Activated naive CD4-positive, alpha-beta T cell treated with anti-CD3 and anti-CD28 coated beads for 36 hours (primary cell): ENCODE data around the gene PPP1R13B. TPM values are rescaled to one million over a fixed set of nuclear protein-coding genes. Genes with fewer than 3 reads are reported as not detected.
"Not testable (repeated sequence)": the region's sequence is repeated elsewhere in the genome, so short reads cannot be mapped to it uniquely, and the experiment has no call there.

Experiments
- CTCF ChIA-PET: fragments of 350-600 bp; sonication (Branson Sonifier 250); formaldehyde crosslinking; loops from one replicate; lab custom pipeline; 2021; ENCODE audit warnings: antibody characterized with exemption; lab: Charles Lee
- DNase-seq: peaks from one replicate; pipeline ENCODE4 v3.0.0-alpha.2; 2020
- H3K27ac Mint-ChIP-seq: one replicate; pipeline ENCODE4 v1.8.0; 2021; ENCODE audit warnings: mild to moderate bottlenecking, mixed read lengths
- H3K27me3 Mint-ChIP-seq: one replicate; pipeline ENCODE4 v1.8.0; 2021; ENCODE audit warnings: low read depth, mixed read lengths
- H3K36me3 Mint-ChIP-seq: one replicate; pipeline ENCODE4 v1.8.0; 2021; ENCODE audit warnings: low read depth, mixed read lengths
- H3K4me1 Mint-ChIP-seq: one replicate; pipeline ENCODE4 v1.8.0; 2021; ENCODE audit warnings: low read depth, mixed read lengths
- H3K4me3 Mint-ChIP-seq: one replicate; pipeline ENCODE4 v1.8.0; 2021; ENCODE audit warnings: mild to moderate bottlenecking, moderate library complexity, mixed read lengths
- H3K9me3 Mint-ChIP-seq: one replicate; pipeline ENCODE4 v1.8.0; 2021; ENCODE audit warnings: mixed read lengths
- intact Hi-C: fragments of 100-400 bp; cut with micrococcal nuclease; formaldehyde crosslinking; loops from one replicate; pipeline ENCODE4 v1.15.1; 2023
- total RNA-seq, 2 experiments: library from RNA; stranded (reverse); gene quantifications; one replicate each; pipeline ENCODE4 v1.2.3, GENCODE V29; 2021

Gene PPP1R13B
- total RNA-seq, 2 experiments from 2014 or later: 8.0 to 8.6 TPM

DNA sequence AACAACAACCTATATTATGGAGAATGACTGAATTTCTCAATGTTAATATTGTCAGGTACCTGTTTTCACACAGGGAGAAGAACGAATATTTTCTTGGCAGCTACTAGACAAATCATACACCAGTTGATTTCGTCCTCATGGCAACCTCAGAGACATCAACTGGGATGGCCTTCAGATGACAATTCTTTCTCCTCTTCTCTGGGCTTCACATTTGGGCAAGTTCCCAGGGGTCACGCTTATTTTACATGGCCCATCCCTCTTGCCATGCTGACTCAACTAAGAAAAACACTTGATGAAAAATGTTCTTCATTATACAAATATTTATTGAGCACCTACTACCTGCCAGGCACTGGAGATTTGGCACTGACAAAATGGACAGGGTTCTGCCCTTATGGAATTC, 29.0 kb downstream of the PPP1R13B start:
- H3K4me3 Mint-ChIP-seq: no peak overlapping the region

DNA sequence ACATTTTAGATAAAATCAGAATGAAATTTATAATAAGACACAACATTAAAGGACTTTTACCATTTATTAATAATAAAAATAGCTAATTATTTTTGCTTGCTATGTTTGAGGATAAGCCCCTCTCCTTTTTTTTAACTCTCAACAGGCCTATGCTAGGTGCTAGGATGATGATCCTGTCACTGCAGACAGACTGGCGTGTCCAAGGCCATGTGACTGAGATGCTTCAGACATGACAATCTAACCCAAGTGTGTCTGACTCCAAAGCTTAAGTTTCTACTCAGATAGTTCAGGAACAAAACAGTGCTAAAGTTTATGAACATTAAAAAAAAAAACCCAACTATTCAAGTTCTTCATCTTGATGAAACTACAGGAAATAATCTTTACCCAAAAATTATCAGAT, 29.8 kb downstream of the PPP1R13B start:
- Mint-ChIP-seq H3K36me3 (no peaks in the 10 kb centered on the region), H3K27me3 (no peaks in the 10 kb centered on the region), H3K4me1 (peaks cover 36% of the 10 kb centered on the region), H3K4me3 (no peak overlapping the region), H3K9me3 (no peaks in the 10 kb centered on the region), H3K27ac (no peak overlapping the region)
- no peak for DNase-seq
- CTCF ChIA-PET: interaction anchor here (0.9 to 1.0 kb wide), 2 partner anchors 9 to 83 kb away, joined by 3 to 4 read pairs; no protein-coding TSS in a partner anchor
- intact Hi-C loops: no loop called here

More for the DNA sequence above, 29.0 kb downstream of the PPP1R13B start:
- CTCF ChIA-PET: interaction anchor here (2.5 kb wide), 1 partner anchor 83 kb away, joined by 9 read pairs; no protein-coding TSS in a partner anchor
- Mint-ChIP-seq H3K4me1 (peaks cover 36% of the 10 kb centered on the region), H3K27me3 (no peaks in the 10 kb centered on the region), H3K27ac (no peak overlapping the region), H3K36me3 (no peaks in the 10 kb centered on the region), H3K9me3 (no peaks in the 10 kb centered on the region)
- no peak for DNase-seq
- intact Hi-C loops: no loop called here

DNA sequence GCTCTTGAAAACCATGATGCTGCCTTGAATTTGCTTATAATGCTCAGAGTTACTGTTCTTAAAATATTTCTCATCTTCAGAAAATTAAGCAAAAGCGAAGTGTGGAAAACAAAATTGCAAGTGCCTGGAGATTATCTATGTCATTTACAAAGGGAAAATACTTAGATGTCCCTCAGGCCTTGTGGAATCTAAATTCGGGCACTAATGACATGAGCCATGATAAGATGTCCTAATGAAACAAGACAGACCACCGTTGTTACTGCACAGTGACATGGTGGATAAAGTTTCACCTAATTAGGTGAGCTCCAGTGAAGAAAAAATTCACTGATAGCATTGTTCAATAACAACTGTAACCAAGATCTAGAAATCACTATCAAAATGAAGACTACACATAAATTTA, 30.4 kb downstream of the PPP1R13B start:
- intact Hi-C loops: no loop called here
- Mint-ChIP-seq H3K9me3 (no peaks in the 10 kb centered on the region), H3K4me3 (no peak overlapping the region), H3K4me1 (peaks cover 38% of the 10 kb centered on the region), H3K36me3 (no peaks in the 10 kb centered on the region), H3K27me3 (no peaks in the 10 kb centered on the region), H3K27ac (no peak overlapping the region)
- no peak for DNase-seq
- CTCF ChIA-PET: interaction anchor here (0.6 to 1.2 kb wide), 4 partner anchors 9 to 96 kb away, joined by 3 to 8 read pairs (median 4); no protein-coding TSS in a partner anchor

DNA sequence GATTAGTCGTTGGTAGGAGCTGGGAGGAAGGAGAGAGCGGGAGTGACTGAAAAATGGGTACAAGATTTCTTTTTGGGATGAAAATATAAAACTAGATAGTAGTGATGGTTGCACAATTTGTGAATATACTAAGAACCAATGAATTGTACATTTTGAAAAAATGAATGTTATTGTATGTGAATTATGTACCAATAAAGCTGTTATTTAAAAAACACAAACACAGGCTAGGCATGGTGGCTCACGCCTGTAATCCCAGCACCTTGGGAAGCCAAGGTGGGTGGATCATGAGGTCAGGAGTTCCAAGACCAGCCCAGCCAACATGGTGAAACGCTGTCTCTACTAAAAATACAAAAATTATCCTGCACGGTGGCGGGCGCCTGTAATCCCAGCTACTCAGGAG, 32.1 kb downstream of the PPP1R13B start:
- no peaks in the 10 kb centered on the region for H3K36me3 Mint-ChIP-seq
- H3K27me3 Mint-ChIP-seq: no peaks in the 10 kb centered on the region
- no peak overlapping the region for H3K4me3 Mint-ChIP-seq
- CTCF ChIA-PET: interaction anchor here (0.6 to 1.0 kb wide), 2 partner anchors 83 to 242 kb away, joined by 3 read pairs; no protein-coding TSS in a partner anchor
- H3K9me3 Mint-ChIP-seq: no peaks in the 10 kb centered on the region
- intact Hi-C loops: no loop called here
- DNase-seq: no peak
- peaks cover 28% of the 10 kb centered on the region for H3K4me1 Mint-ChIP-seq
- no peak overlapping the region for H3K27ac Mint-ChIP-seq

DNA sequence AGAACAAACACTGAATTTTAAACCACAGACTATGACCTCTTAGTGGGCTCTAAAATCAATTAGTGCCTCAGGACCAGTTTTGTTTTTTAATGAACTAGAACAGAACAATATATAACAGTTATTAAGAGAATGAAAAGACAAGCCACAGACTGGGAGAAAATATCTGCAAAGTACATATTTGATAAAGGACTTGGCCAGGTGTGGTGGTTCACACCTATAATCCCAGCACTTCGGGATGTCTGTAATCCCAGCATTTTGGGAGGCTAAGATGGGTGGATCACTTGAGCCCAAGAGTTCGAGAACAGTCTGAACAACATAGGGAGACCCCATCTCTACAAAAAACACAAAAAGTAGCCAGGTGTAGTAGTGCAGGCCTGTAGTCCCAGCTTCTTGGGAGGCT, 36.2 kb downstream of the PPP1R13B start:
- CTCF ChIA-PET: interaction anchor here (0.7 to 2.2 kb wide), 2 partner anchors 89 to 108 kb away, joined by 3 to 8 read pairs; no protein-coding TSS in a partner anchor
- intact Hi-C loops: no loop called here
- H3K27ac Mint-ChIP-seq: peak overlapping the region; percentile 8
- H3K36me3 Mint-ChIP-seq: no peaks in the 10 kb centered on the region
- H3K9me3 Mint-ChIP-seq: no peaks in the 10 kb centered on the region
- no peaks in the 10 kb centered on the region for H3K27me3 Mint-ChIP-seq
- no peak overlapping the region for H3K4me3 Mint-ChIP-seq
- no peak for DNase-seq
- H3K4me1 Mint-ChIP-seq: peaks cover 9% of the 10 kb centered on the region

DNA sequence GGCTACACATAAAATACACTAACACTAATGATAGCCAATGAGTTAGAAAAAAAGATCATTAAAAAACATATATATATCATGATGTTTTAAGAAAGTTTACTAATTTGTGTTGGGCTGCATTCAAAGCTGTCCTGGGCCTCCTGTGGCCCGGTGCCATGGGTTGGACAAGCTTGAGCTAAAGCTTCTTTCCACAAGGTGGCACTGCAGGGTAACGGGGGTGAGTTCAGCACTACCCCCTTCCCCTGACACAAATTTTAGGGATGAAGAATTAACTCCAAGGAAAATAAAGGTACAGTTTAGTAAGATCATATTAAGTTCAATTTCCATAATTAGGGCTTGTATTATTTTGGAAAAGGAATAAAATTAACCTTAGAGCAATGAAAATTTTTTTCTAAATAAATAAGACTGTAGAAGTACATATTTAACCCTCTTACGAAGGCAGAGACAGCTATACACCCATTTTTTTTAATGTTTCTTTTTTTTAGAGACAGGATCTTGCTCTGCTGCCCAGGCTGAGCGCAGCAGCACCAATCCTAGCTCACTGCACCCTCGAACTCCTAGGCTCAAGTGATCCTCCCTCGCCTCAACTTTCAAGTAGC, 38.9 kb downstream of the PPP1R13B start:
- DNase-seq: peak; percentile 80
- CTCF ChIA-PET: interaction anchor here (0.5 to 4.4 kb wide), 39 partner anchors 9 to 265 kb away, joined by 3 to 27 read pairs (median 4); a partner anchor contains a TSS
- no peaks in the 10 kb centered on the region for H3K36me3 Mint-ChIP-seq
- peaks cover 15% of the 10 kb centered on the region for H3K4me1 Mint-ChIP-seq
- no peak overlapping the region for H3K4me3 Mint-ChIP-seq
- H3K27me3 Mint-ChIP-seq: no peaks in the 10 kb centered on the region
- intact Hi-C loops: loop anchor here (1.0 to 10.0 kb wide), 5 partner anchors 64 to 266 kb away; no protein-coding TSS in a partner anchor
- H3K9me3 Mint-ChIP-seq: no peaks in the 10 kb centered on the region
- no peak overlapping the region for H3K27ac Mint-ChIP-seq

DNA sequence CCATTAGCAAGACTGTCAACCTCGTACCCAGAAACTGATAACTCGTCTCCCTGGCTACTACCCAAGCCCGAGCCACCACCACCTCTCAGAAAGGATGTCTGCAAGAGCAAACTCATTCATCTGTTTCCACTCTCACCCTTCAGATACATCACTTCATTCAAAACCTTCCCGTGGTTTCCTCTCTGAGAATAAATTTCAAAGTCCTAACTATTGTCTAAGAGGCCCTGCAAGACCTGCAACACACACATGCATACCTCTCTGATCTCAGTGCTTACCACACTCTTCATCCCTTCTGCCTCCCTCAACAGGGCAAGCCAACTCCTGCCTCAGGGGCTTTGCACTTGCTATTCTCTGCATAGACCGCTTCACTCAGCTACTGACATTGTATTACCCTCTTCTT, 40.6 kb downstream of the PPP1R13B start:
- no peak overlapping the region for H3K27ac Mint-ChIP-seq
- peak; percentile 27 for DNase-seq
- H3K9me3 Mint-ChIP-seq: no peaks in the 10 kb centered on the region
- no peaks in the 10 kb centered on the region for H3K27me3 Mint-ChIP-seq
- no peaks in the 10 kb centered on the region for H3K36me3 Mint-ChIP-seq
- no peak overlapping the region for H3K4me3 Mint-ChIP-seq
- CTCF ChIA-PET: interaction anchor here (1.0 to 4.4 kb wide), 8 partner anchors 36 to 175 kb away, joined by 3 to 24 read pairs (median 5); no protein-coding TSS in a partner anchor
- peaks cover 13% of the 10 kb centered on the region for H3K4me1 Mint-ChIP-seq
- intact Hi-C loops: loop anchor here (5.0 to 10.0 kb wide), 2 partner anchors 195 to 268 kb away; no protein-coding TSS in a partner anchor

DNA sequence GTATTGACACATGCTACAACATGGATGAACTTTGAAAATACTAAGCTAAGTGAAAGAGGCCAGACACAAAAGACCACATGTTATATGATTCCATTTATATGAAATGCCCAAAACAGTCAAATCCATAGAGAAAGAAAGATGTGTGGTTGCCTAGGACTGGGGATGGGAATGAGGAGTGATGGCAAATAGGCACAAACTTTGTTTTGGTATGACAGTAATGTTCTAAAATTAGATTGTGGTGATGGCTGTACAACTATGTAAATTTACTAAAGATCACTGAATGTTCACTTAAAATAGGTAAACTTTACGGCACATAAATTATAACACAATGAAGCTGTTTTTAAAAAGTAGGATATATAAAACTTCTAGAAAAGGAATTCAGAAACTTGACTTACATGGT, 41.7 kb downstream of the PPP1R13B start:
- Mint-ChIP-seq H3K9me3 (no peaks in the 10 kb centered on the region), H3K4me1 (peaks cover 13% of the 10 kb centered on the region), H3K27ac (no peak overlapping the region), H3K4me3 (no peak overlapping the region), H3K36me3 (no peaks in the 10 kb centered on the region), H3K27me3 (no peaks in the 10 kb centered on the region)
- CTCF ChIA-PET: interaction anchor here (0.5 to 4.4 kb wide), 10 partner anchors 11 to 1024 kb away, joined by 3 to 24 read pairs (median 5); no protein-coding TSS in a partner anchor
- no peak for DNase-seq
- intact Hi-C loops: loop anchor here (5.0 to 10.0 kb wide), 2 partner anchors 197 to 269 kb away; no protein-coding TSS in a partner anchor

DNA sequence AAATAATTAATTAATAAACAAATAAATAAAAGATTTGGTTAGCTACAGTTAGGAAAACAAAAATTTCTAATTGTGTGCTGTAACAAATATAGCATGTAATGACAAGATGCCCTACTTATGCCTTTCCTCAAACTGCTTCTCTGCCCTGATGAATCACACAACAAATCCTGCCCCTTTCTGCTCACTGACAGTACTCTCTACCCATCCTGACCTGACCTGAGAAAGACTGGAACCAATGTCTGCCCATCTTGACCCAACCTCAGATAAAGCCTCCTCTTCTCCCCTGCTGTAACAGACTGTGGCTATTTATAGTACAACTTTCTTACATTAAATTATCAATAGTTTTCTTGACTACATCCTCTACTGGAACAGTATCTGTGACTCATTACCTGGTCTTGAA, 43.7 kb downstream of the PPP1R13B start:
- no peak for DNase-seq
- no peaks in the 10 kb centered on the region for H3K27me3 Mint-ChIP-seq
- no peak overlapping the region for H3K4me3 Mint-ChIP-seq
- CTCF ChIA-PET: interaction anchor here (1.2 kb wide), 1 partner anchor 107 kb away, joined by 3 read pairs; no protein-coding TSS in a partner anchor
- H3K36me3 Mint-ChIP-seq: no peaks in the 10 kb centered on the region
- intact Hi-C loops: loop anchor here (10.0 kb wide), 1 partner anchor 271 kb away; no protein-coding TSS in a partner anchor
- H3K9me3 Mint-ChIP-seq: no peaks in the 10 kb centered on the region
- peaks cover 13% of the 10 kb centered on the region for H3K4me1 Mint-ChIP-seq
- no peak overlapping the region for H3K27ac Mint-ChIP-seq

DNA sequence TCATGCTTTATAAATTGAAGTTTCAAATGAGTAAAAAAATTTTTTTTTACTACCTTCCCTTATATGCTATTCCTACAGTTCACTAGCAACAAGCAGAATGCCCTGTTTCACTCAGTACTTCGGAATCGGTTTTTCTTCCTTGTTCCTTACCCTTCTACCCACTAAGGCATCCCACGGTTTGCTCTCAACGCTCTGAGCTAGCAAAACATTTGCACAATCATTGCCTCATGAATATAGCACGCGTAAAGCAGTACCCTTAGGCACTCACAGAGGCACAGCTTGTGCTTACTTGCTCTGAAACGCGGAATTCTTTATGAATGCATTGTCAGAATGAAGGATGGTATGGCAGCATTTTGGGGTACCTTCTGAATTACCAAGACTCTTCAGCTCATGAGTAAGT, 45.0 kb downstream of the PPP1R13B start:
- intact Hi-C loops: loop anchor here (10.0 kb wide), 1 partner anchor 272 kb away; no protein-coding TSS in a partner anchor
- CTCF ChIA-PET: interaction anchor here (1.2 to 1.5 kb wide), 2 partner anchors 98 to 108 kb away, joined by 3 to 4 read pairs; no protein-coding TSS in a partner anchor
- peaks cover 13% of the 10 kb centered on the region for H3K4me1 Mint-ChIP-seq
- H3K27ac Mint-ChIP-seq: no peak overlapping the region
- H3K27me3 Mint-ChIP-seq: no peaks in the 10 kb centered on the region
- no peaks in the 10 kb centered on the region for H3K36me3 Mint-ChIP-seq
- H3K4me3 Mint-ChIP-seq: no peak overlapping the region
- no peaks in the 10 kb centered on the region for H3K9me3 Mint-ChIP-seq
- DNase-seq: no peak

DNA sequence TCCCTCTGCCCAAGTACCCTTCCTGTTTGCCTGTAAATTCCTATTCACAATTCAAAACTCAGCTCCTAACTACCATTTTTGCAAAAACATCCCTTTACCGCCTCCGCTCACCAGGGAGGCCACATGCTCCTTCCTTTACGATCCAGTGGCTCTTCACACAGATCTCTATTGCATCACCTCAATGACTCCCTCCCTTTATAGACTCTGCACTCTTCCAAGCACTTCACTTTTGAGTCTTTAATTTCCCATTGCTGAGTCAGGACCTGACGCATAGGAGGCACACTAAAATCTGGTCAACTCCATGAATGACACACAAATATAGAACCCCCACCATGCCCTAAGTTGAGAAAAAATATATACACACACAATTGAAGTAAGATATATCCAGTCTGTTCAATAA, 45.9 kb downstream of the PPP1R13B start:
- Mint-ChIP-seq H3K27me3 (no peaks in the 10 kb centered on the region), H3K36me3 (peaks cover 1% of the 10 kb centered on the region), H3K4me3 (no peak overlapping the region), H3K9me3 (no peaks in the 10 kb centered on the region), H3K4me1 (peaks cover 6% of the 10 kb centered on the region), H3K27ac (no peak overlapping the region)
- no peak for DNase-seq
- intact Hi-C loops: loop anchor here (10.0 kb wide), 1 partner anchor 273 kb away; no protein-coding TSS in a partner anchor
- CTCF ChIA-PET: interaction anchor here (1.5 kb wide), 1 partner anchor 99 kb away, joined by 4 read pairs; no protein-coding TSS in a partner anchor

DNA sequence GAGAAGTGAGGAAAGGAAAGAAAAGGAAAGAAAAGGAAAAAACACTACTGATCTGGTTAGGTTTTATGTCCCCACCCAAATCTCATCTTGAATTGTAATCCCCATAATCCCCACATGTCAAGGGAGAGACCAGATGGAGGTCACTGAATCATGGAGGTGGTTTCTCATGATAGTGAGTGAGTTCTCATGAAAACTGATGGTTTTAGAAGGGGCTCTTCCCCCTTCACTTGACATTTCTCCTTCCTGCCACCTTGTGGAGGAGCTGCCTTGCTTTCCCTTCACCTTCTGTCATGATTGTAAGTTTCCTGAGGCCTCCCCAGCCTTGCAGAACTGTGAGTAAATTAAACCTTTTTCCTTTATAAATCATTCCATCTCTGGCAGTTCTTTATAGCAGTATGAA, 54.2 kb downstream of the PPP1R13B start:
- H3K27me3 Mint-ChIP-seq, intact Hi-C loops, H3K4me3 Mint-ChIP-seq, H3K4me1 Mint-ChIP-seq, DNase-seq, CTCF ChIA-PET, H3K36me3 Mint-ChIP-seq, H3K9me3 Mint-ChIP-seq, H3K27ac Mint-ChIP-seq: not testable (repeated sequence)
